AG04450 (cell line): ENCODE measurements around the gene SMOC1. TPM values are rescaled to one million over a fixed set of nuclear protein-coding genes. Genes with fewer than 3 reads are reported as not detected.

ENCODE experiments used
- CTCF ChIA-PET: fragments of 300-600, 350-600 bp; formaldehyde crosslinking; extraction: SDS; loops from one replicate; lab custom pipeline; 2022; ENCODE audit warnings: antibody characterized with exemption, inconsistent platforms; lab: Charles Lee
- POLR2A ChIA-PET: fragments of 350-600 bp; formaldehyde crosslinking; extraction: SDS; loops from one replicate; lab custom pipeline; 2021; ENCODE audit warnings: antibody characterized with exemption, inconsistent platforms; lab: Yijun Ruan, JAX
- DNase-seq: peaks from one replicate; pipeline ENCODE4 v3.0.0-alpha.2; 2011; ENCODE audit warnings: low read depth, low spot score
- H3K27ac ChIP-seq: one replicate; pipeline ENCODE4 v1.5.1; 2012; ENCODE audit warnings: low read depth, low read length, control low read depth
- H3K27me3 ChIP-seq: one replicate; pipeline ENCODE4 v1.6.0; 2012; ENCODE audit warnings: low read length; ENCODE audit not compliant: control insufficient read depth, insufficient read depth
- H3K4me3 ChIP-seq: 2 replicates; pipeline ENCODE4 v1.5.1; 2011; ENCODE audit warnings: mild to moderate bottlenecking, low read depth, low read length, control low read depth
- H3K9me3 ChIP-seq: 2 replicates; pipeline ENCODE4 v1.5.1; 2012; ENCODE audit warnings: low read length; ENCODE audit not compliant: control insufficient read depth, insufficient read depth
- polyA plus RNA-seq: library from polyadenylated mRNA; depleted of rRNA; stranded (reverse); fragments of >200 nt; gene quantifications from 2 replicates; pipeline ENCODE4 v1.2.3, GENCODE V29; 2011
- TF ChIP-seq, protein P1 (sequence below): IDR thresholded peaks from 2 replicates; pipeline ENCODE4 v1.5.1; 2011; ENCODE audit warnings: low read depth, low read length, control low read depth, inconsistent platforms

The SMOC1 gene
- polyA plus RNA-seq, 1 experiment: 19.2 TPM

DNA sequence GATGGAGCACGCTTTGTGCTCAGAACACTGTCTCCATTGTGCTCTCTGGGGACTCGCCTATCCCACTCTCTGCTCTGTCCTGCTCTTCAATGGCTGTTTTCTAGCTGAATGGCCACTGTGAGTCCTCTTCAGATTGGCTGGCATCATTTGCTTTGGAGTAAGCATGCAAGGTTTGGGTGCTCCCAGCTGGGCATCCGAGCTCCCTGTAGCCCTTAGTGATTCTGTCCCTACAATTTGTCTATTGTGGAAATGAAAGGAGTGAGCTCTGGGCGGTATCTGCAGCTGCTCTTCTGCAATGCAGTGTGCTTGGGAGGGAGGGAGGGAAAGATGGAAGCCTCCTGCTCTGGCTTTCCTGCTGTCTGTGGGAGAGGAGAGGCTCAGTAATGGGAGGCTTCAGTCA lies 84.8 kb downstream of the SMOC1 start:
- H3K4me3 ChIP-seq: no peak overlapping the region
- TF ChIP-seq, protein P1, sequence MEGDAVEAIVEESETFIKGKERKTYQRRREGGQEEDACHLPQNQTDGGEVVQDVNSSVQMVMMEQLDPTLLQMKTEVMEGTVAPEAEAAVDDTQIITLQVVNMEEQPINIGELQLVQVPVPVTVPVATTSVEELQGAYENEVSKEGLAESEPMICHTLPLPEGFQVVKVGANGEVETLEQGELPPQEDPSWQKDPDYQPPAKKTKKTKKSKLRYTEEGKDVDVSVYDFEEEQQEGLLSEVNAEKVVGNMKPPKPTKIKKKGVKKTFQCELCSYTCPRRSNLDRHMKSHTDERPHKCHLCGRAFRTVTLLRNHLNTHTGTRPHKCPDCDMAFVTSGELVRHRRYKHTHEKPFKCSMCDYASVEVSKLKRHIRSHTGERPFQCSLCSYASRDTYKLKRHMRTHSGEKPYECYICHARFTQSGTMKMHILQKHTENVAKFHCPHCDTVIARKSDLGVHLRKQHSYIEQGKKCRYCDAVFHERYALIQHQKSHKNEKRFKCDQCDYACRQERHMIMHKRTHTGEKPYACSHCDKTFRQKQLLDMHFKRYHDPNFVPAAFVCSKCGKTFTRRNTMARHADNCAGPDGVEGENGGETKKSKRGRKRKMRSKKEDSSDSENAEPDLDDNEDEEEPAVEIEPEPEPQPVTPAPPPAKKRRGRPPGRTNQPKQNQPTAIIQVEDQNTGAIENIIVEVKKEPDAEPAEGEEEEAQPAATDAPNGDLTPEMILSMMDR: no peak
- H3K27me3 ChIP-seq: no peaks in the 10 kb centered on the region
- no peaks in the 10 kb centered on the region for H3K9me3 ChIP-seq
- CTCF ChIA-PET: no interaction called here
- POLR2A ChIA-PET: no interaction called here
- no peak overlapping the region for H3K27ac ChIP-seq
- no peak for DNase-seq

DNA sequence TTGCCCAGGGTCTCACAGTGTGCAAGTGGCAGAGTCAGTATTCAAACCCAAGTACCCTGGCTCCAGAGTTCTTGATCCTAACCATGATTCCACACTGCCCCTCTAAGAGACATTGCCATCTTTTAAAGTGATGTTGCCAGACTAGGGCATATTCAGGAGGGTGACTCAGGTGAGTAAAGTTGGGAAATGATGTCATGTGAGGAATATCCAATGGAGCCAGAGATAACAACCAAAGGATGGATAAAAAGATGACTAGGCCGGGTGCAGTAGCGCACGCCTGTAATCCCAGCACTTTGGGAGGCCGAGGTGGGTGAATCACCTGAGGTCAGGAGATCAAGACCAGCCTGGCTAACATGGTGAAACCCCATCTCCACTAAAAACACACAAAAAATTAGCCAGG lies 85.6 kb downstream of the SMOC1 start:
- no peak for DNase-seq
- CTCF ChIA-PET: no interaction called here
- Histone ChIP-seq H3K27ac (no peak overlapping the region), H3K27me3 (no peaks in the 10 kb centered on the region), H3K4me3 (no peak overlapping the region), H3K9me3 (no peaks in the 10 kb centered on the region)
- TF ChIP-seq, protein P1: no peak
- POLR2A ChIA-PET: no interaction called here

DNA sequence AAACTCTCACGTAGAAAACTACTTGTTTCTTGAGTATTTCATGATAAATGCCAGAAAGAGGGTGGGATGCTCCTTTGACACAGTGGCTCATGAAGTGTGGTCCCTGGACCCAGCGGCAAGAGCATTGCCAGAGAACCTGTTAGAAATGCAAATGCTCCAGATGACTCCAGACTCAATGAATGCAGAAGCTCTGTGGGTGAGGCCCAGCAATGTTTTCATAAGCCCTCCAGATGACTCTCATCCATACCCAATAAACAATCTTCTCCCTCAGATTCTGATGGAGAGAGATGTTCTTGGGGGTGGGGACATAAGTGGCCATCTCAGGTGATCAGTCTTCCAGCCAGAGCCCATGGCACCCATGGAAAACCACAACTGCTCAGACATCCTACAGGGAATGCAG lies 88.9 kb downstream of the SMOC1 start:
- ChIA-PET POLR2A (no interaction called here), CTCF (interaction anchor here (0.9 kb wide), 1 partner anchor 15 kb away, joined by 3 read pairs; no protein-coding TSS in a partner anchor)
- no peak for DNase-seq
- TF ChIP-seq, protein P1: no peak
- H3K27ac ChIP-seq: no peak overlapping the region
- no peak overlapping the region for H3K4me3 ChIP-seq
- H3K27me3 ChIP-seq: no peaks in the 10 kb centered on the region
- no peaks in the 10 kb centered on the region for H3K9me3 ChIP-seq

DNA sequence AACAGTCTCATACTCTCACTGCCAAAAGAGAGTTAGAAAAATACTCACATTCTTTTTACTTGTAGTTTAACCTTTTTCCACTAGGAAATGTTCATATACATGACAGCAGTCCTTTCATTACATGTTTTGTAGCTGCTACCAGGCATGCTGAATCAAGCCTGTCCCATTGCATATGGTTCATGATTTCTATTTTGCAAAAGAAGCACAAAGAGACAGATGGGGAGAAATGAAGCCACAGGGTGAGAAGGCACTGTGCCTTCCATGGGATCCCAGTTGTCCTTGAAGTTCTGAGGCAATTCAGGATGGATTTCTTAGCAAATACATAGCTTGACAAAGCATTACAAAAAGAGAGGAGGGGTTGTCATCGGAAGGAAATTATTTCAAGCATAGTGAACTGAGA lies 89.5 kb downstream of the SMOC1 start:
- ChIA-PET CTCF (interaction anchor here (0.9 kb wide), 1 partner anchor 14 kb away, joined by 3 read pairs; no protein-coding TSS in a partner anchor), POLR2A (no interaction called here)
- Histone ChIP-seq H3K27me3 (no peaks in the 10 kb centered on the region), H3K4me3 (no peak overlapping the region), H3K9me3 (no peaks in the 10 kb centered on the region), H3K27ac (no peak overlapping the region)
- TF ChIP-seq, protein P1: 0 out of 2 replicates have a peak, but pooled peaks have one; percentile 8
- DNase-seq: no peak

DNA sequence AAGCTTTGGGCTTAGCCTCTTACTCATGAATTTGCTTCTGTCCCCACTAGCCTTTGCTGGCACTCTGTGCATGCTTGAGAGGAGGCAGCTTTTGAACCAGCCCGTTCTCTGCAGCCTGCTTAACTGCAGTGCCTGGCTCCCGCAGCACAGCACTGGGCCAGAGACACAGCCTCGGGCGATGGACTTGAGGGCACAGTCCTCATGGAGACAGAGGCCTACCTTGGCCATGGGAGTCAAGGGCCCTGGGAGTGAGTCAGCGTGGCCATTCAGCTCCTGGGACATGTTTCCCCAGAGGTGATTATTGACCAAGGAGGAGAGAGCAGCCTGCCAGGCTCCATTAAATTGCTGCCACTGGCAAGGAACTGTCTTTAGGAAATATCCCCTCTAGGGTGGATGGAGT lies 93.5 kb downstream of the SMOC1 start:
- Histone ChIP-seq H3K27me3 (no peaks in the 10 kb centered on the region), H3K27ac (no peak overlapping the region), H3K4me3 (no peak overlapping the region), H3K9me3 (no peaks in the 10 kb centered on the region)
- POLR2A ChIA-PET: no interaction called here
- no peak for DNase-seq
- TF ChIP-seq, protein P1: no peak
- CTCF ChIA-PET: interaction anchor here (1.6 kb wide), 1 partner anchor 55 kb away, joined by 5 read pairs; no protein-coding TSS in a partner anchor
